K562 (cell line): ENCODE results near the gene DRC3. TPM values are rescaled to one million over a fixed set of nuclear protein-coding genes. Genes with fewer than 3 reads are reported as not detected.

Experiments used
- ATAC-seq: fragments of 200-7000 bp; cut with Tn5 transposase; 3 replicates; pipeline ENCODE4 v1.9.1; 2020; ENCODE audit warnings: moderate library complexity
- BruUV-seq: library from RNA; stranded (reverse); fragments of 400-500 nt; replicated peaks from 2 replicates; lab custom pipeline; 2021; lab: Mats Ljungman, UMichigan
- CTCF ChIA-PET: fragments of 300-600 bp; formaldehyde crosslinking; extraction: SDS; loops from one replicate; lab custom pipeline; 2021; ENCODE audit warnings: low intra/inter-chr PET ratio; lab: Yijun Ruan, JAX
- POLR2A ChIA-PET: fragments of 300-600, 350-650 bp; sonication (Branson Sonifier 250); formaldehyde crosslinking; extraction: SDS; loops from one replicate; lab custom pipeline; 2021; ENCODE audit warnings: antibody characterized with exemption, inconsistent platforms; lab: Yijun Ruan, JAX
- DNase-seq, 4 experiments: peaks; one replicate each; pipeline versions ENCODE4 v3.0.0 to v3.0.0-alpha.2; 2011 to 2018; ENCODE audit warnings: low spot score in 3 of 4, mixed read lengths in 3 of 4; ENCODE audit errors: extremely low read depth in 1 of 4
- FAIRE-seq: peaks from 2 replicates; lab custom pipeline; 2011; peaks lifted over from hg19 to GRCh38; lab: Jason Lieb, UNC
- H2AFZ ChIP-seq: 2 replicates; pipeline ENCODE4 v1.6.0; 2011; ENCODE audit warnings: low read depth, low read length, control low read depth, inconsistent platforms
- H3K27ac ChIP-seq: fragments of 200-600 bp; 3 replicates; pipeline ENCODE4 v1.8.0; 2011; ENCODE audit warnings: low read depth, mild to moderate bottlenecking, control low read depth, inconsistent platforms, low read length, moderate library complexity, mixed read lengths; ENCODE audit errors: extremely low read depth
- H3K27me3 ChIP-seq, 2 experiments: fragments of 300-600 bp in 1 of 2; 2 replicates in 1 of 2; 3 replicates in 1 of 2; pipeline versions ENCODE4 v1.6.0 to v1.8.0; 2011; ENCODE audit warnings: inconsistent platforms in 2 of 2, low read length in 2 of 2, mild to moderate bottlenecking in 1 of 2, mixed read lengths in 1 of 2, moderate library complexity in 1 of 2; ENCODE audit not compliant: control insufficient read depth in 2 of 2, insufficient read depth in 2 of 2
- H3K36me3 ChIP-seq: fragments of 300-600 bp; 3 replicates; pipeline ENCODE4 v1.8.0; 2011; ENCODE audit warnings: mild to moderate bottlenecking, low read length, inconsistent platforms; ENCODE audit not compliant: control insufficient read depth, insufficient read depth
- H3K4me1 ChIP-seq, 2 experiments: fragments of 200-600 bp in 1 of 2; replicated peaks in 1 of 2; 2 replicates in 1 of 2; 3 replicates in 1 of 2; pipeline versions ENCODE4 v1.5.1 to v1.8.0; 2011; ENCODE audit warnings: inconsistent platforms in 2 of 2, low read length in 2 of 2, mild to moderate bottlenecking in 1 of 2, mixed read lengths in 1 of 2, moderate library complexity in 1 of 2; ENCODE audit not compliant: control insufficient read depth in 2 of 2, insufficient read depth in 2 of 2
- H3K4me2 ChIP-seq: 2 replicates; pipeline ENCODE4 v1.6.1; 2011; ENCODE audit warnings: low read length, control low read depth, inconsistent platforms, mixed read lengths; ENCODE audit not compliant: insufficient read depth
- H3K4me3 ChIP-seq: fragments of 200-600 bp; sonication (generic), shearing (Covaris generic); 2 replicates; pipeline ENCODE4 v1.5.1; 2016; ENCODE audit warnings: control low read depth, inconsistent platforms
- H3K79me2 ChIP-seq: fragments of 200-600 bp; 3 replicates; pipeline ENCODE4 v1.8.0; 2011; ENCODE audit warnings: low read length, inconsistent platforms; ENCODE audit not compliant: control insufficient read depth, insufficient read depth
- H3K9ac ChIP-seq, 2 experiments: 2 replicates each; pipeline versions ENCODE4 v1.6.0 to v1.6.1; 2011; ENCODE audit warnings: low read depth in 2 of 2, low read length in 2 of 2, control low read depth in 1 of 2, inconsistent platforms in 1 of 2, mild to moderate bottlenecking in 1 of 2, mixed read lengths in 1 of 2; ENCODE audit not compliant: insufficient read depth in 1 of 2
- H3K9me1 ChIP-seq: one replicate; pipeline ENCODE4 v1.6.0; 2011; ENCODE audit warnings: inconsistent platforms, mild to moderate bottlenecking, low read length, moderate library complexity; ENCODE audit not compliant: control insufficient read depth, insufficient read depth
- H3K9me3 ChIP-seq: replicated peaks from 2 replicates; pipeline ENCODE4 v1.5.1; 2011; ENCODE audit warnings: low read depth, low read length, inconsistent platforms; ENCODE audit not compliant: control insufficient read depth, insufficient read depth
- H4K20me1 ChIP-seq: replicated peaks from 2 replicates; pipeline ENCODE4 v1.6.1; 2011; ENCODE audit warnings: low read length, inconsistent platforms, mixed read lengths; ENCODE audit not compliant: control insufficient read depth, insufficient read depth
- CBFA2T3 ChIP-seq: fragments of 450-650 bp; IDR thresholded peaks from 2 replicates; pipeline ENCODE4 v1.6.1; 2017
- KDM5B ChIP-seq: fragments of 200-600 bp; sonication (generic); IDR thresholded peaks from 2 replicates; pipeline ENCODE4 v1.6.1; 2012; ENCODE audit warnings: low read depth, mild to moderate bottlenecking, moderate library complexity, low read length, control low read depth, inconsistent platforms; ENCODE audit not compliant: insufficient replicate concordance
- LEF1 ChIP-seq: fragments of 450-650 bp; IDR thresholded peaks from 2 replicates; pipeline ENCODE4 v1.6.1; 2016; ENCODE audit warnings: mild to moderate bottlenecking
- WGBS: fragments of 100-300 bp; shearing (Covaris generic); methylation state at CpG from one replicate; pipeline ENCODE4 v1.1.6; 2016; ENCODE audit warnings: low coverage, mixed read lengths; ENCODE audit not compliant: insufficient coverage; ENCODE audit errors: missing lambda C conversion rate; 5-methylcytosine and 5-hydroxymethylcytosine counted together
- in situ Hi-C: fragments of 300-500 bp; cut with MboI; formaldehyde crosslinking; loops from 4 replicates; pipeline ENCODE4 v1.15.0; 2018; ENCODE audit warnings: inconsistent platforms, mixed read lengths
- intact Hi-C: fragments of 100-400 bp; cut with micrococcal nuclease; formaldehyde crosslinking; loops from 2 replicates; pipeline ENCODE4 v1.14.2; 2022
- polyA plus RNA-seq, 8 experiments: library from polyadenylated mRNA; depleted of rRNA in 4 of 8; stranded (reverse) in 5 of 8; unstranded in 3 of 8; fragments of >200 nt; fragmentation: Nextera tagmentation in 2 of 8; fragmentation: Illumina TruSeq in 1 of 8; extraction: Ambion mirVana in 2 of 8; extraction: Trizol in 1 of 8; gene quantifications; 2 replicates each; pipeline versions ENCODE4 v1.2.1 to v1.2.3, GENCODE V29; 2011 to 2014; ENCODE audit warnings: inconsistent platforms in 1 of 8, missing spikeins in 1 of 8
- total RNA-seq, 7 experiments: library from RNA; depleted of rRNA in 6 of 7; stranded (reverse); fragments of >200 nt in 6 of 7; fragmentation: Illumina TruSeq in 2 of 7; extraction: Trizol in 2 of 7; gene quantifications; 2 replicates each; pipeline versions ENCODE4 v1.2.1 to v1.2.3, GENCODE V29; 2011 to 2021; ENCODE audit warnings: low replicate concordance in 1 of 7
- TF ChIP-seq, protein P1 (sequence below), 2 experiments: IDR thresholded peaks in 1 of 2; conservative IDR thresholded peaks in 1 of 2; 2 replicates each; pipeline ENCODE4 v1.6.1; 2016; ENCODE audit warnings: low read depth in 2 of 2, mild to moderate bottlenecking in 1 of 2, missing compliant biosample characterization in 1 of 2, missing genetic modification characterization in 1 of 2, moderate library complexity in 1 of 2
- TF ChIP-seq, protein P2 (sequence below): fragments of 450-650 bp; IDR thresholded peaks from 2 replicates; pipeline ENCODE4 v1.6.1; 2016
- TF ChIP-seq, protein P3 (sequence below): fragments of 450-650 bp; conservative IDR thresholded peaks from 2 replicates; pipeline ENCODE4 v1.6.1; 2016; ENCODE audit warnings: missing genetic modification characterization, low read depth, mild to moderate bottlenecking, missing compliant biosample characterization, moderate library complexity

Gene DRC3
- total and polyA plus RNA-seq, 9 of the 15 experiments (the other 6 are each of a cell fraction or from before 2014, with no cell fraction given), result 0.10 to 0.84 (median 0.30) TPM; not detected in 3

DNA sequence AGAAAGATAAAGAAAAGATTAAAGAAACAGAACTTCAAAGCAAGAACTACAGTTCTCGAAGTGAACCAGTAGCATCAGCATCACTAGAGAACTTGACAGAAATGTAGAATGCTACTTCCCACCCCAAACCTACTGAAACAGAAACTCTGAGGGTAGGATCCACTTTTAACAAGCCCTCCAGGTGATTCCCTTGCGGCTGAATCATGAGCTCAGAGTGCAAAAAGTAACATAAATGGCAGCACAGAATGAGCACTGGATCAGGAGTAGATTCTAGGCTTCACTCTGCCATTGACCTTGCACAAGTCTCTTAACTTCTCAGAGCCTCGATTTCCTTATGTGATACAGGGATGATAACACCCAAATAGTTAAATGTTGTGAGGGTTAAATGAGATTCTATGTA is 6.3 kb upstream of the DRC3 start:
- no peaks in the 10 kb centered on the region for H3K9me3 ChIP-seq
- in situ Hi-C loops, result no loop called here
- no peak overlapping the region for H3K27ac ChIP-seq
- FAIRE-seq, result no peak
- H3K79me2 ChIP-seq, result peaks cover under 1% of the 10 kb centered on the region; the same call in 1 of the 3 replicates
- H3K36me3 ChIP-seq, result no peaks in the 10 kb centered on the region
- ATAC-seq, result no peak
- DNase-seq, result no peak
- no peaks in the 10 kb centered on the region for H3K9me1 ChIP-seq
- WGBS, result 18% methylated on average over 3 of the region's 3 CpGs
- intact Hi-C loops, result no loop called here
- no peak overlapping the region for H3K9ac ChIP-seq
- no TSS peak for BruUV-seq
- no peaks in the 10 kb centered on the region for H4K20me1 ChIP-seq
- no peak for TF ChIP-seq KDM5B
- no peak for TF ChIP-seq LEF1
- no peak overlapping the region for H3K4me2 ChIP-seq
- no peak overlapping the region for H3K4me3 ChIP-seq
- ChIA-PET POLR2A (interaction anchor here (0.6 to 0.7 kb wide), 3 partner anchors 18 to 91 kb away, joined by 3 to 4 read pairs (median 3); no protein-coding TSS in a partner anchor), CTCF (no interaction called here)
- no peaks in the 10 kb centered on the region for H3K27me3 ChIP-seq
- no peak overlapping the region for H2AFZ ChIP-seq
- H3K4me1 ChIP-seq, result peaks cover 2 to 9% of the 10 kb centered on the region in 2 experiments; a peak in 4 of 5 replicates

DNA sequence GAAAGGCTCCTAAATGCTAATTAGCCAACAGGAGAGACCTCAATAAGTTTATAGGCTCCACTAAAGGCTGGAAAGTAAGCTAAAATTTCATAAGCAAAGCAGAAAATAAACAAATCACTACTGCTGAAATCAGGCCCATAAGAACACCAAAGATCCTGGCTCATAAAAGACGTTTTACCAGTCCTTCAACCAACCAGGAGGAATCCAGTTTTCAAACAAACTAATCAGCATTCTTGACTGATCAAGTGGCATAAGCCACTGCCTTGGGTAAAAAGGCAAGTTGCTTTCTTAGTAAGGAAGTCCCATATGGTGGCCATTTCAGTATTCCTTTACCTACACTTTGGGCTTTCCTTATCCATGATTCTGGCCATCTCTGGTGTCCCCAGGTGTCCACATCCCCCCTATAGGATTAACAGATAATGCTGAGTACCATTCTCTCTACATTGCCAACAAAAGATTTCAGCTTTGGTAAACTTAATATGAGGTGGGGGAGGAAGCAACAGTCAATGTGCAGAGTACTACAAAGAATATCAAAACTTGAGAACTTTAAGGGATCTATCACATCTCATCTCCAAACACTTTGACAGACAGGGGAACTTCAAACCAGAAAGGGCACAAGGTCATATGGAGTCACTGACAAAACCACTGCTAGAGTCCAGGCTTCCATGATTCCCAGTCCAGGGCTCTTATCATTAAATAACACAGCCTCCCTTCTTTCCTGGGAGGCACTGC is 1.8 kb upstream of the DRC3 start:
- FAIRE-seq (peak; percentile 49), DNase-seq (peak in 3 of 4 experiments; percentile 22 to 27 (median 24)), ATAC-seq (no peak)
- Histone ChIP-seq H3K4me1 (peaks cover 10 to 11% of the 10 kb centered on the region in 2 experiments; a peak in 4 of 5 replicates), H4K20me1 (no peaks in the 10 kb centered on the region), H3K4me2 (peak overlapping the region; percentile 72), H3K27ac (no peak overlapping the region; the same call in 2 of the 3 replicates), H3K27me3 (no peaks in the 10 kb centered on the region), H3K79me2 (peaks cover 3% of the 10 kb centered on the region; the same call in 1 of the 3 replicates), H3K9me1 (no peaks in the 10 kb centered on the region), H3K9me3 (no peaks in the 10 kb centered on the region), H3K9ac (peak overlapping the region in 1 of 2 experiments; percentile 92; a peak in 1 of 4 replicates), H3K4me3 (peak overlapping the region; percentile 70), H2AFZ (no peak overlapping the region), H3K36me3 (no peaks in the 10 kb centered on the region)
- CTCF ChIA-PET, result no interaction called here
- BruUV-seq, result TSS peak; percentile 57
- intact Hi-C loops (no loop called here), in situ Hi-C loops (no loop called here)
- WGBS, result 8% methylated on average over 1 of the region's 1 CpG
- TF ChIP-seq, protein P1, sequence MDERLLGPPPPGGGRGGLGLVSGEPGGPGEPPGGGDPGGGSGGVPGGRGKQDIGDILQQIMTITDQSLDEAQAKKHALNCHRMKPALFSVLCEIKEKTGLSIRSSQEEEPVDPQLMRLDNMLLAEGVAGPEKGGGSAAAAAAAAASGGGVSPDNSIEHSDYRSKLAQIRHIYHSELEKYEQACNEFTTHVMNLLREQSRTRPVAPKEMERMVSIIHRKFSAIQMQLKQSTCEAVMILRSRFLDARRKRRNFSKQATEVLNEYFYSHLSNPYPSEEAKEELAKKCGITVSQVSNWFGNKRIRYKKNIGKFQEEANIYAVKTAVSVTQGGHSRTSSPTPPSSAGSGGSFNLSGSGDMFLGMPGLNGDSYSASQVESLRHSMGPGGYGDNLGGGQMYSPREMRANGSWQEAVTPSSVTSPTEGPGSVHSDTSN (CRISPR knock-in tag; IDR thresholded peaks at IDR 0.05; ENCODE audit: low read depth), result no peak
- TF ChIP-seq, protein P1 (tag; conservative IDR thresholded peaks at IDR 0.05; ENCODE audit: low read depth), result peak; percentile 43; the same call in 1 of the 2 replicates
- TF ChIP-seq, protein P2, sequence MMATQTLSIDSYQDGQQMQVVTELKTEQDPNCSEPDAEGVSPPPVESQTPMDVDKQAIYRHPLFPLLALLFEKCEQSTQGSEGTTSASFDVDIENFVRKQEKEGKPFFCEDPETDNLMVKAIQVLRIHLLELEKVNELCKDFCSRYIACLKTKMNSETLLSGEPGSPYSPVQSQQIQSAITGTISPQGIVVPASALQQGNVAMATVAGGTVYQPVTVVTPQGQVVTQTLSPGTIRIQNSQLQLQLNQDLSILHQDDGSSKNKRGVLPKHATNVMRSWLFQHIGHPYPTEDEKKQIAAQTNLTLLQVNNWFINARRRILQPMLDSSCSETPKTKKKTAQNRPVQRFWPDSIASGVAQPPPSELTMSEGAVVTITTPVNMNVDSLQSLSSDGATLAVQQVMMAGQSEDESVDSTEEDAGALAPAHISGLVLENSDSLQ, result peak; percentile 76
- peak; percentile 47 for TF ChIP-seq CBFA2T3
- TF ChIP-seq, protein P3, sequence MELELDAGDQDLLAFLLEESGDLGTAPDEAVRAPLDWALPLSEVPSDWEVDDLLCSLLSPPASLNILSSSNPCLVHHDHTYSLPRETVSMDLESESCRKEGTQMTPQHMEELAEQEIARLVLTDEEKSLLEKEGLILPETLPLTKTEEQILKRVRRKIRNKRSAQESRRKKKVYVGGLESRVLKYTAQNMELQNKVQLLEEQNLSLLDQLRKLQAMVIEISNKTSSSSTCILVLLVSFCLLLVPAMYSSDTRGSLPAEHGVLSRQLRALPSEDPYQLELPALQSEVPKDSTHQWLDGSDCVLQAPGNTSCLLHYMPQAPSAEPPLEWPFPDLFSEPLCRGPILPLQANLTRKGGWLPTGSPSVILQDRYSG (tag), result no peak
- TF ChIP-seq, all 486 proteins: peak for 3
- POLR2A ChIA-PET, result interaction anchor here (0.6 to 1.0 kb wide), 2 partner anchors 86 to 399 kb away, joined by 3 read pairs; no protein-coding TSS in a partner anchor
